ENCODE measurements around the gene ARMH4. TPM values are rescaled to one million over a fixed set of nuclear protein-coding genes. Genes with fewer than 3 reads are reported as not detected.

The ARMH4 gene
- total RNA-seq, 1 experiment from 2014 or later, result 42.6 TPM

DNA sequence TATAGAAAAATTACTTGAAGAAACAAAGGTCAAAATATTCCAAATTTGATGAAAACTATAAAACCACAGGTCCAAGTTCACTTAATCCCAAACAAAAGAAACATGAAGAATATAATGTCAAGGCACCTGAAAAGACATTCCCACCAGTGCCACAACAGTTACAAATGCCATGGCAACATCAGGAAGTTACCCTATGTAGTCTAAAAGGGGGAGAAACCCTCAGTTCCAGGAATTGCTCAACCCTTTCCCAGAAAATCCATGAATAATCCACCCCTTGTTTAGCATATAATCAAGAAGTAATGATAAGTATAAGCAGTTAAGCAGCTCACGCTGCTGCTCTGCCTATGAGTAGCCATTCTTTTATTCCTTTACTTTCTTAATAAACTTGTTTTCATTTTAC is 44.2 kb upstream of the ARMH4 start:
- no CpG with 5 or more reads among the region's 1 CpG for WGBS (ENCODE audit: extremely low coverage, insufficient read length, low lambda C conversion rate)
- no peak overlapping the region for H2AK5ac ChIP-seq (ENCODE audit: insufficient read length, low read length)

More for the DNA sequence above, 44.2 kb upstream of the ARMH4 start:
- Histone ChIP-seq H2BK15ac (ENCODE audit: low read depth, low read length) (no peak overlapping the region), H3K56ac (ENCODE audit: insufficient read length, low read depth, low read length) (no peak overlapping the region), H3K18ac (ENCODE audit: insufficient read length, low read depth, low read length) (no peak overlapping the region), H2BK20ac (ENCODE audit: low read depth, low read length, poor library complexity, severe bottlenecking) (no peak overlapping the region), H3K23ac (ENCODE audit: insufficient read length, low read depth, low read length) (no peak overlapping the region), H3K4ac (ENCODE audit: low read depth, low read length) (no peak overlapping the region), H4K8ac (replicated peaks; ENCODE audit: insufficient read length, low read depth, low read length) (no peak overlapping the region), H2AFZ (ENCODE audit: low read length) (no peak overlapping the region), H2BK12ac (ENCODE audit: insufficient read length, low read depth, low read length) (no peak overlapping the region), H4K91ac (ENCODE audit: insufficient read length, low read depth, low read length) (no peak overlapping the region), H3K4me1 (ENCODE audit: insufficient read depth, low read length) (no peaks in the 10 kb centered on the region), H3K4me2 (ENCODE audit: insufficient read depth, insufficient read length, low read length) (no peak overlapping the region), H3K9me3 (ENCODE audit: control insufficient read depth, low read depth, low read length) (no peaks in the 10 kb centered on the region), H3K27ac (ENCODE audit: insufficient read length, low read depth, low read length) (no peak overlapping the region), H2BK120ac (ENCODE audit: low read depth, low read length, poor library complexity, severe bottlenecking) (no peak overlapping the region), H3K23me2 (ENCODE audit: insufficient read length, low read depth, low read length, poor library complexity, severe bottlenecking) (peaks cover 4% of the 10 kb centered on the region), H3K79me1 (ENCODE audit: insufficient read depth, low read depth, low read length, poor library complexity, severe bottlenecking) (no peaks in the 10 kb centered on the region), H2BK5ac (ENCODE audit: insufficient read length, low read length) (no peak overlapping the region), H3K27me3 (ENCODE audit: insufficient read depth, low read length) (no peaks in the 10 kb centered on the region), H3K14ac (ENCODE audit: insufficient read depth, low read length) (no peak overlapping the region), H3K9ac (ENCODE audit: extremely low read depth, insufficient read length, low read length) (no peak overlapping the region), H4K20me1 (ENCODE audit: control insufficient read depth, insufficient read depth, insufficient read length) (no peaks in the 10 kb centered on the region), H4K5ac (ENCODE audit: insufficient read length, low read depth, low read length) (no peak overlapping the region), H3K79me2 (ENCODE audit: insufficient read depth, low read length) (no peaks in the 10 kb centered on the region; the same call in 1 of the 2 replicates), H3T11ph (ENCODE audit: low read length) (no peak overlapping the region)
- H3K4me3 Mint-ChIP-seq, result no peak overlapping the region
- no peaks in the 10 kb centered on the region for H3K36me3 Mint-ChIP-seq (ENCODE audit: insufficient read depth in 1 of 3, low read depth in 3 of 3)
- H3K9me3 Mint-ChIP-seq, result no peaks in the 10 kb centered on the region
- H3K27ac Mint-ChIP-seq, result no peak overlapping the region
- no peaks in the 10 kb centered on the region; the same call in 1 of the 2 replicates for H3K27me3 Mint-ChIP-seq (ENCODE audit: low read depth)
- H3K4me1 Mint-ChIP-seq, result peaks cover 15 to 18% of the 10 kb centered on the region in 2 experiments
- DNase-seq, result no peak
- TF ChIP-seq, protein P1, sequence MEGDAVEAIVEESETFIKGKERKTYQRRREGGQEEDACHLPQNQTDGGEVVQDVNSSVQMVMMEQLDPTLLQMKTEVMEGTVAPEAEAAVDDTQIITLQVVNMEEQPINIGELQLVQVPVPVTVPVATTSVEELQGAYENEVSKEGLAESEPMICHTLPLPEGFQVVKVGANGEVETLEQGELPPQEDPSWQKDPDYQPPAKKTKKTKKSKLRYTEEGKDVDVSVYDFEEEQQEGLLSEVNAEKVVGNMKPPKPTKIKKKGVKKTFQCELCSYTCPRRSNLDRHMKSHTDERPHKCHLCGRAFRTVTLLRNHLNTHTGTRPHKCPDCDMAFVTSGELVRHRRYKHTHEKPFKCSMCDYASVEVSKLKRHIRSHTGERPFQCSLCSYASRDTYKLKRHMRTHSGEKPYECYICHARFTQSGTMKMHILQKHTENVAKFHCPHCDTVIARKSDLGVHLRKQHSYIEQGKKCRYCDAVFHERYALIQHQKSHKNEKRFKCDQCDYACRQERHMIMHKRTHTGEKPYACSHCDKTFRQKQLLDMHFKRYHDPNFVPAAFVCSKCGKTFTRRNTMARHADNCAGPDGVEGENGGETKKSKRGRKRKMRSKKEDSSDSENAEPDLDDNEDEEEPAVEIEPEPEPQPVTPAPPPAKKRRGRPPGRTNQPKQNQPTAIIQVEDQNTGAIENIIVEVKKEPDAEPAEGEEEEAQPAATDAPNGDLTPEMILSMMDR (conservative IDR thresholded peaks at IDR 0.05), result no peak

Measured in H9 (cell line).